Upper lobe of left lung (tissue), 6 donors: ENCODE results near the gene SLC9A5. TPM values are rescaled to one million over a fixed set of nuclear protein-coding genes. Genes with fewer than 3 reads are reported as not detected.

Source experiments
- ATAC-seq, 2 donors: fragments of 200-7000 bp; cut with Tn5 transposase; one replicate each; pipeline ENCODE4 v1.9.1; 2022; ENCODE audit warnings: mild to moderate bottlenecking in 2 of 2, moderate library complexity in 2 of 2; ENCODE audit not compliant: low FRiP score in 2 of 2
- DNase-seq, 2 donors: peaks; one replicate each; pipeline ENCODE4 v3.0.0-alpha.2; 2019 to 2020
- H3K27ac ChIP-seq, 4 donors: fragments of 200-600 bp; sonication (generic); one replicate each; pipeline ENCODE4 v1.5.1; 2016 to 2019
- H3K27me3 ChIP-seq, 4 donors: fragments of 200-600 bp; sonication (generic); one replicate each; pipeline ENCODE4 v1.5.1; 2017 to 2019
- H3K36me3 ChIP-seq, 4 donors: fragments of 200-600 bp; sonication (generic); one replicate each; pipeline ENCODE4 v1.5.1; 2016 to 2019
- H3K4me1 ChIP-seq, 4 donors: fragments of 200-600 bp; sonication (generic); one replicate each; pipeline ENCODE4 v1.5.1; 2018 to 2019
- H3K4me3 ChIP-seq, 4 donors: fragments of 200-600 bp; sonication (generic); one replicate each; pipeline ENCODE4 v1.5.1; 2017 to 2019; ENCODE audit warnings: mild to moderate bottlenecking in 2 of 4, moderate library complexity in 1 of 4
- H3K9me3 ChIP-seq, 4 donors: fragments of 200-600 bp; sonication (generic); one replicate each; pipeline ENCODE4 v1.5.1; 2018 to 2019
- EP300 ChIP-seq, 4 donors: sonication (generic); formaldehyde crosslinking; IDR thresholded peaks; one replicate each; pipeline ENCODE4 v1.5.1; 2017; ENCODE audit warnings: antibody characterized with exemption in 4 of 4, control low read depth in 2 of 4
- POLR2A ChIP-seq, 4 donors: fragments of 450-650 bp; IDR thresholded peaks; one replicate each; pipeline ENCODE4 v1.5.1; 2016 to 2017; ENCODE audit warnings: antibody characterized with exemption in 4 of 4, mild to moderate bottlenecking in 2 of 4
- POLR2AphosphoS5 ChIP-seq, 2 donors: sonication (generic); formaldehyde crosslinking; IDR thresholded peaks; one replicate each; pipeline ENCODE4 v1.5.1; 2017; ENCODE audit warnings: antibody characterized with exemption in 2 of 2
- WGBS, 2 donors: methylation state at CpG; one replicate each; pipeline ENCODE4 v1.1.5; 2017 to 2018; 5-methylcytosine and 5-hydroxymethylcytosine counted together
- total RNA-seq, 6 donors: library from RNA; depleted of rRNA in 4 of 6; stranded (reverse); fragments of >200 nt in 4 of 6; gene quantifications; one replicate each; pipeline versions ENCODE4 v1.1.0 to v1.2.1, GENCODE V29; 2016 to 2021
- TF ChIP-seq, protein P1 (sequence below), 6 experiments: fragments of 450-650 bp in 4 of 6; fragments of 200-600 bp in 2 of 6; sonication (generic) in 2 of 6; IDR thresholded peaks; one replicate each; pipeline ENCODE4 v1.5.1; 2016 to 2019; ENCODE audit warnings: antibody characterized with exemption in 6 of 6
- donor health status: DM: no; HTN: no; CAD: no; lungs with moderate emphysema.
- donor health status: DM: no; HTN: yes; CAD: no; lungs with severe emphysema.

The SLC9A5 gene, protein sequence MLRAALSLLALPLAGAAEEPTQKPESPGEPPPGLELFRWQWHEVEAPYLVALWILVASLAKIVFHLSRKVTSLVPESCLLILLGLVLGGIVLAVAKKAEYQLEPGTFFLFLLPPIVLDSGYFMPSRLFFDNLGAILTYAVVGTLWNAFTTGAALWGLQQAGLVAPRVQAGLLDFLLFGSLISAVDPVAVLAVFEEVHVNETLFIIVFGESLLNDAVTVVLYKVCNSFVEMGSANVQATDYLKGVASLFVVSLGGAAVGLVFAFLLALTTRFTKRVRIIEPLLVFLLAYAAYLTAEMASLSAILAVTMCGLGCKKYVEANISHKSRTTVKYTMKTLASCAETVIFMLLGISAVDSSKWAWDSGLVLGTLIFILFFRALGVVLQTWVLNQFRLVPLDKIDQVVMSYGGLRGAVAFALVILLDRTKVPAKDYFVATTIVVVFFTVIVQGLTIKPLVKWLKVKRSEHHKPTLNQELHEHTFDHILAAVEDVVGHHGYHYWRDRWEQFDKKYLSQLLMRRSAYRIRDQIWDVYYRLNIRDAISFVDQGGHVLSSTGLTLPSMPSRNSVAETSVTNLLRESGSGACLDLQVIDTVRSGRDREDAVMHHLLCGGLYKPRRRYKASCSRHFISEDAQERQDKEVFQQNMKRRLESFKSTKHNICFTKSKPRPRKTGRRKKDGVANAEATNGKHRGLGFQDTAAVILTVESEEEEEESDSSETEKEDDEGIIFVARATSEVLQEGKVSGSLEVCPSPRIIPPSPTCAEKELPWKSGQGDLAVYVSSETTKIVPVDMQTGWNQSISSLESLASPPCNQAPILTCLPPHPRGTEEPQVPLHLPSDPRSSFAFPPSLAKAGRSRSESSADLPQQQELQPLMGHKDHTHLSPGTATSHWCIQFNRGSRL
- total RNA-seq = 10 to 100 TPM in 1 of 6 donors, 1 to 10 TPM in 4, under 1 TPM in 1; 0.76 to 28.3 (median 4.1) TPM

DNA sequence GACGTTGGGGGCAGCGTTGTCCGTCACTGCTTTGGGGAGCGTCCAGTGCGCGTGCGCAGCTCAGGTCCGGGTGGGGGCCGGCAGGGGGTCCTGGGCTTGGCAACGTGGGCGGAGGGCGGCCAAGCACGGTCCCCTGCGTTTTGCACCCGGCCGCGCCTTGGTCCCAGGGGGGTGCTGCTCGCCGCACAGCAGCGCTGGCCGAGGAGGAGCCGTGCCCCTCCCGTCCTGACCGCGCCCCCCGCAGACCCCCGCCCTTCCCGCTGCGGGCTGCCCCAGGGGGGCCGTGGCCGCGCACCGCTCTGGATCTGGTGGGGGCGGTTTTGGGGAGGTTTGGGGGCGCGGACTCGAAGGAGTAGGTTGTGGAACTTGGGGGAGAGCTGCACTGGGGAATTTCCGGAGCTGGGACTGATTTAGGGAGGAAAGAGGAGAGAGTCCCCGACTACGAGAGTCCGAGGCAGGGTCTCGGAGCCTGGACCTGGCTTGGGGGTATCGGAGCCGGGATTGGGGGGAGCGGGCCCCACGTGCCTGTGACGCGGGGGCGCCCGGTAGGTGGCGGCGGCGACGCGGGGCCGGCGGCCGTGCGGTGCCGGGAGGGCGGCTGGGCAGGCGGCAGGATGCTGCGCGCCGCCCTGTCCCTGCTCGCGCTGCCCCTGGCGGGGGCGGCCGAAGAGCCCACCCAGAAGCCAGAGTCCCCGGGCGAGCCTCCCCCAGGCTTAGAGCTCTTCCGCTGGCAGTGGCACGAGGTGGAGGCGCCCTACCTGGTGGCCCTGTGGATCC lies at the start of gene SLC9A5:
TSS of gene SLC9A5 (plus strand) at position 579 of the 777 bp plus-strand sequence. CDS start at position 615, 36 bp downstream.
- Histone ChIP-seq H3K4me1 (peaks cover 39 to 47% (median 43%) of the 10 kb centered on the region in 4 donors), H3K27me3 (peaks cover 0 to 6% (median 3%) of the 10 kb centered on the region in 4 donors), H3K4me3 (peak within 1 kb of the TSS; percentile 49 to 99 (median 78)), H3K9me3 (no peaks in the 10 kb centered on the region), H3K36me3 (no peaks in the 10 kb centered on the region), H3K27ac (peak within 1 kb of the TSS in 3 of 4 donors; percentile 38 to 96 (median 95))
- 0 to 2% methylated on average over 7 to 47 of the region's 75 CpGs for WGBS, 2 donors
- ATAC-seq (no peak), DNase-seq (peak in 1 of 2 donors; percentile 88)
- TF ChIP-seq EP300 (IDR thresholded peaks at IDR 0.05) (no peak), POLR2AphosphoS5 (IDR thresholded peaks at IDR 0.05) (no peak), POLR2A (IDR thresholded peaks at IDR 0.05) (no peak)
- TF ChIP-seq, protein P1, sequence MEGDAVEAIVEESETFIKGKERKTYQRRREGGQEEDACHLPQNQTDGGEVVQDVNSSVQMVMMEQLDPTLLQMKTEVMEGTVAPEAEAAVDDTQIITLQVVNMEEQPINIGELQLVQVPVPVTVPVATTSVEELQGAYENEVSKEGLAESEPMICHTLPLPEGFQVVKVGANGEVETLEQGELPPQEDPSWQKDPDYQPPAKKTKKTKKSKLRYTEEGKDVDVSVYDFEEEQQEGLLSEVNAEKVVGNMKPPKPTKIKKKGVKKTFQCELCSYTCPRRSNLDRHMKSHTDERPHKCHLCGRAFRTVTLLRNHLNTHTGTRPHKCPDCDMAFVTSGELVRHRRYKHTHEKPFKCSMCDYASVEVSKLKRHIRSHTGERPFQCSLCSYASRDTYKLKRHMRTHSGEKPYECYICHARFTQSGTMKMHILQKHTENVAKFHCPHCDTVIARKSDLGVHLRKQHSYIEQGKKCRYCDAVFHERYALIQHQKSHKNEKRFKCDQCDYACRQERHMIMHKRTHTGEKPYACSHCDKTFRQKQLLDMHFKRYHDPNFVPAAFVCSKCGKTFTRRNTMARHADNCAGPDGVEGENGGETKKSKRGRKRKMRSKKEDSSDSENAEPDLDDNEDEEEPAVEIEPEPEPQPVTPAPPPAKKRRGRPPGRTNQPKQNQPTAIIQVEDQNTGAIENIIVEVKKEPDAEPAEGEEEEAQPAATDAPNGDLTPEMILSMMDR (IDR thresholded peaks at IDR 0.05) = peak in 5 of 6 experiments; percentile 17 to 66 (median 53)

DNA sequence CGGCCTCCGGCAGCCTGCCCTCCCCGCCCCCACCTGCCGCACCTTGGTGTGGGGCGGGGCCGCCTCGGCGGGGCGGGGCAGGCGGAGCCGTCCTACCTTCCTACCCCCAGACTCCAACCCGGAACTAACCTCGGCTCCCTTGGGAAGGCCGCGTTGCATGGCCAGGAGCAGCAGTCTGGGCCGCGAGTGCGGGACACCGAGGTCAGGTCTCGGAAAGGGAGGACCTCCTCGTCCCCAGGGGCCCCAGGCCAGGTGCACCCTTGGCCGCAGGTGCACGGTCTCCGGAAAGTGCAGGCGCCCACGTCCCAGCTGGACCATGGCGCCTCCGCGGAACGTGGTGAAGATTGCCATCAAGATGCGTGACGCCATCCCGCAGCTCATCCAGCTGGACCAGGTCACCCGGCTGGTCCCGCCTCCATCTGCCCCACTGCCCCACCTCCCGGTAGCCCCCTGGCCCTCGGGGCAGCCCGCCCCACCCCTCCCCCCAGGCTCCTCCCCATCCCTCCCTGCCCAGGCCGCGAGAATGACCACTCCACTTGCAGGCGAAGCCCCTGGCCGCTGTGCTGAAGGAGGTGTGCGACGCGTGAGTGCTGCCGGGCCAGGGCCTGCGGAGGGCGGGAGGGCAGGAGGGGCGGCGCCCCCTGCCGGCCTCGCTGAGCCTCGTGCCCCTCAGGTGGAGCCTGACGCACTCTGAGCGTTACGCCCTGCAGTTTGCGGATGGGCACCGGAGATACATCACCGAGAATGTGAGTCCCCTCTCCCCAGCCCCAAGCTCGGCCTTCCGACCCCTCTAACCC lies 49.6 kb upstream of the SLC9A5 start, which contains the start of gene ELMO3:
TSS of gene ELMO3 (plus strand) at position 121 of the 797 bp plus-strand sequence. CDS start at position 317, 196 bp downstream.
- Histone ChIP-seq H3K9me3 (no peaks in the 10 kb centered on the region), H3K36me3 (peaks cover 35 to 97% (median 90%) of the 10 kb centered on the region in 4 donors), H3K4me3 (peak within 1 kb of the TSS; percentile 0 to 54 (median 54)), H3K27ac (peak within 1 kb of the TSS; percentile 35 to 78 (median 63)), H3K4me1 (peaks cover 12 to 37% (median 16%) of the 10 kb centered on the region in 4 donors), H3K27me3 (no peaks in the 10 kb centered on the region)
- TF ChIP-seq EP300 (IDR thresholded peaks at IDR 0.05) (no peak), POLR2A (IDR thresholded peaks at IDR 0.05) (peak in 1 of 4 donors; percentile 63), POLR2AphosphoS5 (IDR thresholded peaks at IDR 0.05) (peak in 1 of 2 donors; percentile 26)
- TF ChIP-seq, protein P1 (IDR thresholded peaks at IDR 0.05) = peak; percentile 27 to 65 (median 39)
- DNase-seq (peak; percentile 80 to 91), ATAC-seq (peak; percentile 65 to 80)
- WGBS, 2 donors = 73 to 78% methylated on average over 42 to 45 of the region's 61 CpGs

DNA sequence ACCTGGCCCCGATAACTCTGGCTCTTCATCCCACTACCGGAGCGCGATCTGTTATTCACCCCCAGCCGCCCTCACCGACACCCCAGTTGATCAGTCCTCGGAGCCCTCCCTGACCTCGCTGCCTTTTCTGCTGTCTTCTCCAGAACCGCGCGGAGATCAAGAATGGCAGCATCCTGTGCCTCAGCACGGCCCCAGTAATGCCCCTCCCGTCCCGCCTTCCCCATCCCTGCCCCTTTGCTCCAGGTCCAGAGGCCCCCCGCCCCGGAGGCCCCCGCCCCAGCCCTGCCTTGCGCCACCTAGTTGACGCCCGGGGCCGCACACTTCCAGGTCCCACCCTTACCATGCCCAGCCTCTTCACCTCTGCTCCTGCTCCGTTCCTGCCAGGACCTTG lies 49.0 kb upstream of the SLC9A5 start:
- peak in 1 of 2 donors; percentile 79 for DNase-seq
- WGBS, 2 donors = 68 to 72% methylated on average over 22 of the region's 22 CpGs
- H3K9me3 ChIP-seq = no peaks in the 10 kb centered on the region

More for the DNA sequence above, 49.0 kb upstream of the SLC9A5 start:
- peak overlapping the region in 3 of 4 donors; percentile 53 to 54 (median 54) for H3K4me3 ChIP-seq
- H3K4me1 ChIP-seq = peaks cover 12 to 32% (median 15%) of the 10 kb centered on the region in 4 donors
- ATAC-seq = peak in 1 of 2 donors; percentile 1
- H3K27me3 ChIP-seq = no peaks in the 10 kb centered on the region
- peaks cover 33 to 96% (median 88%) of the 10 kb centered on the region in 4 donors for H3K36me3 ChIP-seq
- H3K27ac ChIP-seq = peak overlapping the region in 1 of 4 donors; percentile 78
- TF ChIP-seq, protein P1 (IDR thresholded peaks at IDR 0.05) = no peak
- TF ChIP-seq EP300 (IDR thresholded peaks at IDR 0.05) (no peak), POLR2A (IDR thresholded peaks at IDR 0.05) (no peak), POLR2AphosphoS5 (IDR thresholded peaks at IDR 0.05) (no peak)
